ENCODE results near the gene MTTP.

MTTP gene

GRCh38 chr4:99593781-99594641 is 19.4 kb downstream of the MTTP start:
- DNase-seq = no peak

GRCh38 chr4:99594818-99595217 is 20.2 kb downstream of the MTTP start:
- DNase-seq = no peak

- DNase-seq = no peak
Observed at GRCh38 chr4:99606716-99607115, 32.1 kb downstream of the MTTP start.

GRCh38 chr4:99608417-99608816 is 33.8 kb downstream of the MTTP start:
- DNase-seq = no peak

GRCh38 chr4:99610605-99611175 is 36.1 kb downstream of the MTTP start:
- no peak for DNase-seq

GRCh38 chr4:99612281-99612680 is 37.7 kb downstream of the MTTP start:
- no peak for DNase-seq

- DNase-seq = no peak
Observed at GRCh38 chr4:99612704-99613103, 38.1 kb downstream of the MTTP start.

- no peak for DNase-seq
Observed at GRCh38 chr4:99614491-99614890, 39.9 kb downstream of the MTTP start.

GRCh38 chr4:99615170-99615820 is 40.7 kb downstream of the MTTP start:
- DNase-seq = no peak

- no peak for DNase-seq
Observed at GRCh38 chr4:99617374-99617773, 42.8 kb downstream of the MTTP start.

- no peak for DNase-seq
Observed at GRCh38 chr4:99622341-99622740, 47.7 kb downstream of the MTTP start.

GRCh38 chr4:99624141-99624719 is 49.6 kb downstream of the MTTP start:
- no peak for DNase-seq

- DNase-seq = no peak
Observed at GRCh38 chr4:99625369-99625768, 50.7 kb downstream of the MTTP start.

- no peak for DNase-seq
Observed at GRCh38 chr4:99628040-99628439, 53.4 kb downstream of the MTTP start.

GRCh38 chr4:99629962-99630554 is 55.4 kb downstream of the MTTP start:
- no peak for DNase-seq

GRCh38 chr4:99630857-99631360 is 56.3 kb downstream of the MTTP start:
- no peak for DNase-seq

GRCh38 chr4:99633772-99634171 is 59.1 kb downstream of the MTTP start:
- no peak for DNase-seq

GRCh38 chr4:99634742-99635360 is 60.2 kb downstream of the MTTP start:
- DNase-seq = no peak

- DNase-seq = no peak
Observed at GRCh38 chr4:99635601-99636000, 61.0 kb downstream of the MTTP start.

- no peak for DNase-seq
Observed at GRCh38 chr4:99636422-99636821, 61.8 kb downstream of the MTTP start.

GRCh38 chr4:99637174-99637573 is 62.5 kb downstream of the MTTP start:
- DNase-seq = no peak

GRCh38 chr4:99640676-99641075 is 66.1 kb downstream of the MTTP start:
- no peak for DNase-seq
